GM23338 (cell line): ENCODE data around the gene CNTNAP2. TPM values are rescaled to one million over a fixed set of nuclear protein-coding genes. Genes with fewer than 3 reads are reported as not detected.

Experiments
- ATAC-seq: fragments of 200-7000 bp; cut with Tn5 transposase; 3 replicates; pipeline ENCODE4 v1.9.1; 2020
- DNase-seq: peaks from one replicate; pipeline ENCODE4 v3.0.0-alpha.2; 2015; ENCODE audit warnings: low spot score
- H2AFZ ChIP-seq: fragments of 200-600 bp; sonication (generic); 2 replicates; pipeline ENCODE4 v1.8.0; 2016; ENCODE audit warnings: antibody characterized with exemption, mild to moderate bottlenecking, moderate library complexity
- H3F3A ChIP-seq: fragments of 200-600 bp; sonication (generic); replicated peaks from 2 replicates; pipeline ENCODE4 v1.8.0; 2017; ENCODE audit warnings: antibody characterized with exemption, mixed run types, low read depth
- H3K27ac ChIP-seq: fragments of 200-600 bp; sonication (generic); 2 replicates; pipeline ENCODE4 v1.6.1; 2016; ENCODE audit warnings: low read depth
- H3K27me3 ChIP-seq: fragments of 200-600 bp; sonication (generic); 2 replicates; pipeline ENCODE4 v1.8.0; 2016; ENCODE audit warnings: mild to moderate bottlenecking, mixed run types, moderate library complexity; ENCODE audit not compliant: insufficient read depth
- H3K36me3 ChIP-seq: fragments of 200-600 bp; sonication (generic); 2 replicates; pipeline ENCODE4 v1.8.0; 2016; ENCODE audit warnings: mild to moderate bottlenecking; ENCODE audit not compliant: insufficient read depth
- H3K4me1 ChIP-seq: fragments of 200-600 bp; sonication (generic); 2 replicates; pipeline ENCODE4 v1.8.0; 2016; ENCODE audit warnings: mild to moderate bottlenecking, moderate library complexity; ENCODE audit not compliant: insufficient read depth
- H3K4me2 ChIP-seq: fragments of 200-600 bp; sonication (generic); 2 replicates; pipeline ENCODE4 v1.7.1; 2017; ENCODE audit warnings: mixed run types
- H3K4me3 ChIP-seq: fragments of 200-600 bp; sonication (generic); 2 replicates; pipeline ENCODE4 v1.6.1; 2016; ENCODE audit warnings: mixed run types
- H3K79me2 ChIP-seq: fragments of 200-600 bp; sonication (generic); replicated peaks from 2 replicates; pipeline ENCODE4 v1.8.0; 2017; ENCODE audit warnings: mild to moderate bottlenecking; ENCODE audit not compliant: insufficient read depth
- H3K9me2 ChIP-seq: fragments of 200-600 bp; sonication (generic); 2 replicates; pipeline ENCODE4 v1.8.0; 2017; ENCODE audit not compliant: insufficient read depth
- H4K20me1 ChIP-seq: fragments of 200-600 bp; sonication (generic); replicated peaks from 2 replicates; pipeline ENCODE4 v1.8.0; 2017; ENCODE audit warnings: mild to moderate bottlenecking; ENCODE audit not compliant: insufficient read depth
- H3K27ac Mint-ChIP-seq: 2 replicates; pipeline ENCODE4 v1.8.0; 2020; ENCODE audit warnings: inconsistent platforms, mild to moderate bottlenecking, moderate library complexity, mixed read lengths
- H3K27me3 Mint-ChIP-seq: 3 replicates; pipeline ENCODE4 v1.8.0; 2022; ENCODE audit warnings: low read depth, mild to moderate bottlenecking, moderate library complexity, mixed read lengths, inconsistent platforms; ENCODE audit not compliant: insufficient read depth, poor library complexity
- H3K36me3 Mint-ChIP-seq: 3 replicates; pipeline ENCODE4 v1.8.0; 2021; ENCODE audit warnings: low read depth, mild to moderate bottlenecking, inconsistent platforms, moderate library complexity, mixed read lengths
- H3K4me1 Mint-ChIP-seq: 3 replicates; pipeline ENCODE4 v1.8.0; 2020; ENCODE audit warnings: mild to moderate bottlenecking, inconsistent platforms, mixed read lengths
- H3K4me3 Mint-ChIP-seq: 3 replicates; pipeline ENCODE4 v1.8.0; 2021; ENCODE audit warnings: moderate library complexity, mild to moderate bottlenecking, inconsistent platforms, mixed read lengths
- H3K9me3 Mint-ChIP-seq: 3 replicates; pipeline ENCODE4 v1.8.0; 2020; ENCODE audit warnings: moderate library complexity, mild to moderate bottlenecking, inconsistent platforms, mixed read lengths
- CREB1 ChIP-seq: fragments of 250-450 bp; sonication (Bioruptor Pico); IDR thresholded peaks from 2 replicates; pipeline ENCODE4 v1.5.0; 2020; ENCODE audit warnings: low read depth, mild to moderate bottlenecking, moderate library complexity
- CTCF ChIP-seq, 2 experiments: fragments of 200-600 bp in 1 of 2; sonication (generic) in 1 of 2; conservative IDR thresholded peaks; 2 replicates each; pipeline versions ENCODE4 v1.5.1 to v1.6.1; 2016 to 2017; ENCODE audit warnings: antibody characterized with exemption in 2 of 2, low read depth in 2 of 2, mild to moderate bottlenecking in 2 of 2, moderate library complexity in 1 of 2
- JUNB ChIP-seq: IDR thresholded peaks from one replicate; pipeline ENCODE4 v1.6.1; 2016; ENCODE audit warnings: antibody characterized with exemption; ENCODE audit not compliant: unreplicated experiment
- NANOG ChIP-seq: IDR thresholded peaks from 2 replicates; pipeline ENCODE4 v1.6.1; 2016; ENCODE audit warnings: antibody characterized with exemption, borderline replicate concordance
- POLR2AphosphoS5 ChIP-seq: IDR thresholded peaks from 2 replicates; pipeline ENCODE4 v1.6.1; 2016; ENCODE audit warnings: antibody characterized with exemption, low read depth
- STAT1 ChIP-seq: IDR thresholded peaks from one replicate; pipeline ENCODE4 v1.6.1; 2016; ENCODE audit warnings: antibody characterized with exemption; ENCODE audit not compliant: unreplicated experiment
- ZNF331 ChIP-seq: fragments of 250-450 bp; sonication (Bioruptor Pico); IDR thresholded peaks from 2 replicates; pipeline ENCODE4 v1.5.0; 2020; ENCODE audit warnings: low read depth, mild to moderate bottlenecking, moderate library complexity
- ZNF462 ChIP-seq: fragments of 250-450 bp; sonication (Bioruptor Pico); IDR thresholded peaks from 2 replicates; pipeline ENCODE4 v1.5.0; 2020; ENCODE audit warnings: mild to moderate bottlenecking, moderate library complexity
- polyA plus RNA-seq: library from polyadenylated mRNA; unstranded; fragments of >200 nt; fragmentation: Nextera tagmentation; extraction: Ambion mirVana; gene quantifications from 2 replicates; pipeline ENCODE4 v1.2.1, GENCODE V29; 2016
- total RNA-seq: library from RNA; depleted of rRNA; stranded (reverse); fragments of >200 nt; shearing (Covaris generic); gene quantifications from 2 replicates; pipeline ENCODE4 v1.2.3, GENCODE V29; 2014

Gene CNTNAP2
- total and polyA plus RNA-seq, 2 experiments from 2014 or later: 38.2 to 61.3 TPM

GRCh38 chr7:147708871-147709270, 1592.3 kb downstream of the CNTNAP2 start:
- Histone ChIP-seq H3K4me3 (no peak overlapping the region), H3F3A (no peaks in the 10 kb centered on the region), H3K79me2 (no peaks in the 10 kb centered on the region), H2AFZ (no peak overlapping the region), H4K20me1 (no peaks in the 10 kb centered on the region), H3K9me2 (no peaks in the 10 kb centered on the region), H3K4me2 (no peak overlapping the region), H3K27me3 (no peaks in the 10 kb centered on the region), H3K27ac (no peak overlapping the region), H3K36me3 (0 out of 2 replicates have a peak, but pooled peaks cover 4% of the 10 kb centered on the region), H3K4me1 (no peaks in the 10 kb centered on the region)
- Mint-ChIP-seq H3K4me1 (no peaks in the 10 kb centered on the region; the same call in 2 of the 3 replicates), H3K9me3 (peaks cover 40% of the 10 kb centered on the region), H3K27ac (no peak overlapping the region), H3K36me3 (no peaks in the 10 kb centered on the region; the same call in 1 of the 3 replicates), H3K4me3 (no peak overlapping the region), H3K27me3 (no peaks in the 10 kb centered on the region)
- TF ChIP-seq ZNF462 (CRISPR knock-in tag): no peak
- no peak for TF ChIP-seq JUNB
- TF ChIP-seq STAT1: no peak
- TF ChIP-seq CREB1 (CRISPR knock-in tag): no peak
- no peak for TF ChIP-seq NANOG
- TF ChIP-seq CTCF (conservative IDR thresholded peaks at IDR 0.05; ENCODE audit: low read depth in 2 of 2): no peak
- TF ChIP-seq ZNF331 (CRISPR knock-in tag): no peak
- no peak for TF ChIP-seq POLR2AphosphoS5
- DNase-seq: no peak
- ATAC-seq: no peak
